H1 (cell line): ENCODE measurements around the gene DISP3. TPM values are rescaled to one million over a fixed set of nuclear protein-coding genes. Genes with fewer than 3 reads are reported as not detected.

Experiments
- BACH1 ChIP-seq: IDR thresholded peaks from 2 replicates; pipeline ENCODE4 v1.6.1; 2012; ENCODE audit warnings: low read length, improper control_type of control experiment
- BRCA1 ChIP-seq: IDR thresholded peaks from 2 replicates; pipeline ENCODE4 v1.6.1; 2012; ENCODE audit warnings: low read depth, low read length, improper control_type of control experiment
- RAD21 ChIP-seq, 2 experiments: IDR thresholded peaks in 1 of 2; conservative IDR thresholded peaks in 1 of 2; 2 replicates each; pipeline ENCODE4 v1.6.1; 2011; ENCODE audit warnings: low read depth in 2 of 2, low read length in 2 of 2, improper control_type of control experiment in 1 of 2, inconsistent platforms in 1 of 2, mild to moderate bottlenecking in 1 of 2, moderate library complexity in 1 of 2
- SIX5 ChIP-seq: IDR thresholded peaks from 2 replicates; pipeline ENCODE4 v1.6.1; 2011; ENCODE audit warnings: mild to moderate bottlenecking, low read depth, low read length
- SP2 ChIP-seq: IDR thresholded peaks from 2 replicates; pipeline ENCODE4 v1.6.1; 2012; ENCODE audit warnings: mild to moderate bottlenecking, low read length, inconsistent platforms
- SP4 ChIP-seq: IDR thresholded peaks from 2 replicates; pipeline ENCODE4 v1.6.1; 2012; ENCODE audit warnings: low read length, inconsistent platforms
- YY1 ChIP-seq: IDR thresholded peaks from 2 replicates; pipeline ENCODE4 v1.6.1; 2011; ENCODE audit warnings: low read depth, mild to moderate bottlenecking, low read length
- polyA plus RNA-seq, 7 experiments: library from polyadenylated mRNA; depleted of rRNA in 3 of 7; stranded (reverse) in 5 of 7; unstranded in 2 of 7; fragments of >200 nt in 5 of 7; fragments of 200-250 nt in 2 of 7; gene quantifications; 1 replicate in 5 of 7; 2 replicates in 1 of 7; 4 replicates in 1 of 7; pipeline versions ENCODE4 v1.2.1 to v1.2.3, GENCODE V29; 2011 to 2013; ENCODE audit warnings: missing spikeins in 2 of 7, mixed read lengths in 2 of 7
- total RNA-seq: library from RNA; stranded (reverse); fragmentation: NEBNext Ultra II Directional; extraction: Animal tissue kit (Norgen Biotek cat#: 25700); gene quantifications from 2 replicates; pipeline ENCODE4 v1.2.1, GENCODE V29; 2021
- TF ChIP-seq, protein P1 (sequence below): fragments of 300-600 bp; sonication (generic); IDR thresholded peaks from 2 replicates; pipeline ENCODE4 v1.7.1; 2012; ENCODE audit warnings: low read length, moderate library complexity, mild to moderate bottlenecking, inconsistent platforms; ENCODE audit not compliant: insufficient replicate concordance

The DISP3 gene
- total and polyA plus RNA-seq, 2 of the 8 experiments (the other 6 are each of a cell fraction or from before 2014, with no cell fraction given), result 3.4 to 4.6 TPM

DNA sequence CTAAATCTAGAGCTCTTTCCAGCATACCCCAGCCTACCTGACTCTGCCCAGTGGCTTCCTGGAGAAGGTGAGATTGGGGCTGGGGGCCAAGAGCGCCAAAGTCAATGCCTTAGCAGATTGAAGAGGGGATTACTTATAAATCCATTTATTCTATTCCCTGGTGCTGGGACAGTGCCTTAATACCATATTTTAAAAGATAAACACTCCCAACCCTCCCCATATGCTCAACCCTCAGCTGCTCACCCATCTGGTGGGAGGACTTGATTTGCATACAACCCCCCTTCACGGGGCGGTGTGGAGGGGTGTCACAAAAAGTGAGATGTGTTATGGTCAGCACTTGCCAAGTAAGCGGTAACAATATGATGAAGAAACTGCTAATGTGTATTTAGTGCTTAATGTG lies 3.2 kb upstream of the DISP3 start (continued):
- TF ChIP-seq BRCA1 (no peak), YY1 (no peak), SIX5 (no peak), BACH1 (no peak), RAD21 (IDR thresholded peaks at IDR 0.05 in 1 of 2, conservative IDR thresholded peaks at IDR 0.05 in 1 of 2; ENCODE audit: low read depth in 2 of 2, low read length in 2 of 2) (no peak), SP2 (no peak), SP4 (no peak)
- TF ChIP-seq, protein P1, sequence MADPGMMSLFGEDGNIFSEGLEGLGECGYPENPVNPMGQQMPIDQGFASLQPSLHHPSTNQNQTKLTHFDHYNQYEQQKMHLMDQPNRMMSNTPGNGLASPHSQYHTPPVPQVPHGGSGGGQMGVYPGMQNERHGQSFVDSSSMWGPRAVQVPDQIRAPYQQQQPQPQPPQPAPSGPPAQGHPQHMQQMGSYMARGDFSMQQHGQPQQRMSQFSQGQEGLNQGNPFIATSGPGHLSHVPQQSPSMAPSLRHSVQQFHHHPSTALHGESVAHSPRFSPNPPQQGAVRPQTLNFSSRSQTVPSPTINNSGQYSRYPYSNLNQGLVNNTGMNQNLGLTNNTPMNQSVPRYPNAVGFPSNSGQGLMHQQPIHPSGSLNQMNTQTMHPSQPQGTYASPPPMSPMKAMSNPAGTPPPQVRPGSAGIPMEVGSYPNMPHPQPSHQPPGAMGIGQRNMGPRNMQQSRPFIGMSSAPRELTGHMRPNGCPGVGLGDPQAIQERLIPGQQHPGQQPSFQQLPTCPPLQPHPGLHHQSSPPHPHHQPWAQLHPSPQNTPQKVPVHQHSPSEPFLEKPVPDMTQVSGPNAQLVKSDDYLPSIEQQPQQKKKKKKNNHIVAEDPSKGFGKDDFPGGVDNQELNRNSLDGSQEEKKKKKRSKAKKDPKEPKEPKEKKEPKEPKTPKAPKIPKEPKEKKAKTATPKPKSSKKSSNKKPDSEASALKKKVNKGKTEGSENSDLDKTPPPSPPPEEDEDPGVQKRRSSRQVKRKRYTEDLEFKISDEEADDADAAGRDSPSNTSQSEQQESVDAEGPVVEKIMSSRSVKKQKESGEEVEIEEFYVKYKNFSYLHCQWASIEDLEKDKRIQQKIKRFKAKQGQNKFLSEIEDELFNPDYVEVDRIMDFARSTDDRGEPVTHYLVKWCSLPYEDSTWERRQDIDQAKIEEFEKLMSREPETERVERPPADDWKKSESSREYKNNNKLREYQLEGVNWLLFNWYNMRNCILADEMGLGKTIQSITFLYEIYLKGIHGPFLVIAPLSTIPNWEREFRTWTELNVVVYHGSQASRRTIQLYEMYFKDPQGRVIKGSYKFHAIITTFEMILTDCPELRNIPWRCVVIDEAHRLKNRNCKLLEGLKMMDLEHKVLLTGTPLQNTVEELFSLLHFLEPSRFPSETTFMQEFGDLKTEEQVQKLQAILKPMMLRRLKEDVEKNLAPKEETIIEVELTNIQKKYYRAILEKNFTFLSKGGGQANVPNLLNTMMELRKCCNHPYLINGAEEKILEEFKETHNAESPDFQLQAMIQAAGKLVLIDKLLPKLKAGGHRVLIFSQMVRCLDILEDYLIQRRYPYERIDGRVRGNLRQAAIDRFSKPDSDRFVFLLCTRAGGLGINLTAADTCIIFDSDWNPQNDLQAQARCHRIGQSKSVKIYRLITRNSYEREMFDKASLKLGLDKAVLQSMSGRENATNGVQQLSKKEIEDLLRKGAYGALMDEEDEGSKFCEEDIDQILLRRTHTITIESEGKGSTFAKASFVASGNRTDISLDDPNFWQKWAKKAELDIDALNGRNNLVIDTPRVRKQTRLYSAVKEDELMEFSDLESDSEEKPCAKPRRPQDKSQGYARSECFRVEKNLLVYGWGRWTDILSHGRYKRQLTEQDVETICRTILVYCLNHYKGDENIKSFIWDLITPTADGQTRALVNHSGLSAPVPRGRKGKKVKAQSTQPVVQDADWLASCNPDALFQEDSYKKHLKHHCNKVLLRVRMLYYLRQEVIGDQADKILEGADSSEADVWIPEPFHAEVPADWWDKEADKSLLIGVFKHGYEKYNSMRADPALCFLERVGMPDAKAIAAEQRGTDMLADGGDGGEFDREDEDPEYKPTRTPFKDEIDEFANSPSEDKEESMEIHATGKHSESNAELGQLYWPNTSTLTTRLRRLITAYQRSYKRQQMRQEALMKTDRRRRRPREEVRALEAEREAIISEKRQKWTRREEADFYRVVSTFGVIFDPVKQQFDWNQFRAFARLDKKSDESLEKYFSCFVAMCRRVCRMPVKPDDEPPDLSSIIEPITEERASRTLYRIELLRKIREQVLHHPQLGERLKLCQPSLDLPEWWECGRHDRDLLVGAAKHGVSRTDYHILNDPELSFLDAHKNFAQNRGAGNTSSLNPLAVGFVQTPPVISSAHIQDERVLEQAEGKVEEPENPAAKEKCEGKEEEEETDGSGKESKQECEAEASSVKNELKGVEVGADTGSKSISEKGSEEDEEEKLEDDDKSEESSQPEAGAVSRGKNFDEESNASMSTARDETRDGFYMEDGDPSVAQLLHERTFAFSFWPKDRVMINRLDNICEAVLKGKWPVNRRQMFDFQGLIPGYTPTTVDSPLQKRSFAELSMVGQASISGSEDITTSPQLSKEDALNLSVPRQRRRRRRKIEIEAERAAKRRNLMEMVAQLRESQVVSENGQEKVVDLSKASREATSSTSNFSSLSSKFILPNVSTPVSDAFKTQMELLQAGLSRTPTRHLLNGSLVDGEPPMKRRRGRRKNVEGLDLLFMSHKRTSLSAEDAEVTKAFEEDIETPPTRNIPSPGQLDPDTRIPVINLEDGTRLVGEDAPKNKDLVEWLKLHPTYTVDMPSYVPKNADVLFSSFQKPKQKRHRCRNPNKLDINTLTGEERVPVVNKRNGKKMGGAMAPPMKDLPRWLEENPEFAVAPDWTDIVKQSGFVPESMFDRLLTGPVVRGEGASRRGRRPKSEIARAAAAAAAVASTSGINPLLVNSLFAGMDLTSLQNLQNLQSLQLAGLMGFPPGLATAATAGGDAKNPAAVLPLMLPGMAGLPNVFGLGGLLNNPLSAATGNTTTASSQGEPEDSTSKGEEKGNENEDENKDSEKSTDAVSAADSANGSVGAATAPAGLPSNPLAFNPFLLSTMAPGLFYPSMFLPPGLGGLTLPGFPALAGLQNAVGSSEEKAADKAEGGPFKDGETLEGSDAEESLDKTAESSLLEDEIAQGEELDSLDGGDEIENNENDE, result no peak
